Activated T-cell treated with anti-CD3 and anti-CD28 coated beads, Interleukin-2, amount 50 U/mL, for 1 hour (primary cell): ENCODE data around the gene AP1S3.

Experiments
- DNase-seq: peaks from one replicate; pipeline ENCODE4 v3.0.0-alpha.2; 2020

Gene AP1S3

DNA sequence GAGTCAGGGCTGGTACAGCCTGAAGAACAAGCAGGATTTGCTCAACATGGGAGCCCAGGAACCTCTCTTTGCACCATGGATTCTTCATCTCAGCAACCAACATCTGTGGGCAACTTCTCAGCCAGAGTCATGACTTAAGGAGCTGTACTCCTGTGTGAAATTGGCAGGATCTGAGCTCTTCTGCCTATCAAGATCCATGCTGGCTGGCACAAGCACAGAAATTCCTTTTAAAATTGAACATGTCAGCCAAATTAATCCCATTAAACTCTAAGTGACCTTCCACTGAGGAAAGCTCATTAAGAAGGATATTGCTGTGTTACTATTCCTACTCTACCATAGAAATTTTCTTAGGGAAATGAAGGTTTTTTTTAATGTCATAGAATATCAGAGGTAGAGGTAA, 124.7 kb downstream of the AP1S3 start:
- no peak for DNase-seq

GRCh38 chr2:223711596-223712326, 125.6 kb downstream of the AP1S3 start:
- no peak for DNase-seq
